ENCODE data around the gene PERP.

- TF ChIP-seq CTCF (IDR thresholded peaks at IDR 0.05): no peak
- TF ChIP-seq GABPA (IDR thresholded peaks at IDR 0.05; ENCODE audit: low read depth): no peak
- TF ChIP-seq EZH2phosphoT487 (IDR thresholded peaks at IDR 0.05; ENCODE audit: borderline replicate concordance, low read depth): no peak
- TF ChIP-seq RXRA (IDR thresholded peaks at IDR 0.05; ENCODE audit: borderline replicate concordance, low read depth): no peak
- no peak for TF ChIP-seq REST (IDR thresholded peaks at IDR 0.05; ENCODE audit: low read depth, low read length)
- no peak for TF ChIP-seq USF2 (IDR thresholded peaks at IDR 0.05; ENCODE audit: borderline replicate concordance, low read depth, low read length)
Measured at GRCh38 chr6:138093632-138094031, 13.6 kb downstream of the PERP start.

Data from SK-N-SH (cell line).